Gastrocnemius medialis (tissue), 4 donors: ENCODE results near the gene METTL21C. TPM values are rescaled to one million over a fixed set of nuclear protein-coding genes. Genes with fewer than 3 reads are reported as not detected.

ENCODE experiments used
- ATAC-seq, 2 donors: fragments of 150-250 bp; one replicate each; pipeline ENCODE4 v1.9.1; 2016
- DNase-seq, 2 donors: peaks; one replicate each; pipeline ENCODE4 v3.0.0-alpha.2; 2019
- H3K27ac ChIP-seq, 4 donors: fragments of 200-600 bp; sonication (generic); 1 replicate in 1 of 4; 2 replicates in 3 of 4; pipeline ENCODE4 v1.5.1; 2016 to 2018; ENCODE audit warnings: mild to moderate bottlenecking in 2 of 4, moderate library complexity in 1 of 4
- H3K27me3 ChIP-seq, 3 donors: fragments of 200-600 bp; sonication (generic) in 2 of 3; 1 replicate in 1 of 3; 2 replicates in 2 of 3; pipeline versions ENCODE4 v1.5.1 to v1.6.0; 2016 to 2019; ENCODE audit warnings: mild to moderate bottlenecking in 1 of 3, moderate library complexity in 1 of 3
- H3K36me3 ChIP-seq, 2 donors: fragments of 200-600 bp; sonication (generic) in 1 of 2; one replicate each; pipeline ENCODE4 v1.5.1; 2017 to 2018
- H3K4me1 ChIP-seq, 2 donors: fragments of 200-600 bp; sonication (generic) in 1 of 2; one replicate each; pipeline ENCODE4 v1.5.1; 2016 to 2017; ENCODE audit warnings: mild to moderate bottlenecking in 2 of 2
- H3K4me3 ChIP-seq, 4 donors: fragments of 200-600 bp; sonication (generic) in 3 of 4; 1 replicate in 1 of 4; 2 replicates in 3 of 4; pipeline ENCODE4 v1.5.1; 2016 to 2019; ENCODE audit warnings: mild to moderate bottlenecking in 2 of 4
- H3K9me3 ChIP-seq, 3 donors: fragments of 200-600 bp; sonication (generic) in 2 of 3; 1 replicate in 1 of 3; 2 replicates in 2 of 3; pipeline ENCODE4 v1.5.1; 2016 to 2019
- CTCF ChIP-seq, 5 experiments: fragments of 450-650 bp in 3 of 5; fragments of 200-600 bp in 2 of 5; sonication (generic) in 2 of 5; IDR thresholded peaks in 4 of 5; conservative IDR thresholded peaks in 1 of 5; 1 replicate in 4 of 5; 2 replicates in 1 of 5; pipeline ENCODE4 v1.5.1; 2016 to 2019; ENCODE audit warnings: antibody characterized with exemption in 5 of 5, mild to moderate bottlenecking in 3 of 5, moderate library complexity in 3 of 5
- POLR2A ChIP-seq, 2 donors: fragments of 450-650 bp; IDR thresholded peaks; one replicate each; pipeline ENCODE4 v1.6.1; 2017; ENCODE audit warnings: antibody characterized with exemption in 2 of 2, mild to moderate bottlenecking in 2 of 2, moderate library complexity in 2 of 2
- in situ Hi-C, 4 donors: fragments of 200-750 bp; cut with MboI; loops; one replicate each; pipeline versions ENCODE4 v1.15.0 to v1.8.0; 2017; ENCODE audit warnings: low sequenced_read_pairs in 4 of 4
- intact Hi-C: fragments of 100-400 bp; cut with DNase I; formaldehyde crosslinking; loops from one replicate; pipeline ENCODE4 v1.15.1; 2023; ENCODE audit warnings: low total_unique reads
- total RNA-seq, 4 donors: library from RNA; depleted of rRNA; stranded (reverse); fragments of >200 nt; gene quantifications; one replicate each; pipeline versions ENCODE4 v1.1.0 to v1.2.3, GENCODE V29; 2016

METTL21C gene
- total RNA-seq, 4 donors from 2014 or later, result 2.2 TPM; not detected in 3

- Histone ChIP-seq H3K36me3 (no peaks in the 10 kb centered on the region), H3K27ac (peak overlapping the region; percentile 80 to 89 (median 82)), H3K4me3 (no peak overlapping the region), H3K27me3 (no peaks in the 10 kb centered on the region), H3K4me1 (peaks cover 23 to 32% of the 10 kb centered on the region in 2 donors), H3K9me3 (no peaks in the 10 kb centered on the region)
- in situ Hi-C loops (no loop called here), intact Hi-C loops (no loop called here)
- ATAC-seq, result no peak
- TF ChIP-seq POLR2A (IDR thresholded peaks at IDR 0.05) (no peak), CTCF (IDR thresholded peaks at IDR 0.05 in 4 of 5, conservative IDR thresholded peaks at IDR 0.05 in 1 of 5) (no peak)
- DNase-seq, result no peak
Observed at GRCh38 chr13:102701331-102701730, 6.5 kb upstream of the METTL21C start.

- peak overlapping the region in 1 of 4 donors; percentile 1 for H3K4me3 ChIP-seq
- in situ Hi-C loops (no loop called here), intact Hi-C loops (no loop called here)
- peak overlapping the region; percentile 80 to 89 (median 82) for H3K27ac ChIP-seq
- peaks cover 27 to 32% of the 10 kb centered on the region in 2 donors for H3K4me1 ChIP-seq
- TF ChIP-seq POLR2A (IDR thresholded peaks at IDR 0.05), result no peak
- no peak for TF ChIP-seq CTCF (IDR thresholded peaks at IDR 0.05 in 4 of 5, conservative IDR thresholded peaks at IDR 0.05 in 1 of 5)
- H3K27me3 ChIP-seq, result no peaks in the 10 kb centered on the region
- DNase-seq, result peak; percentile 59 to 62
- peak; percentile 80 to 86 for ATAC-seq
- H3K9me3 ChIP-seq, result no peaks in the 10 kb centered on the region
- no peaks in the 10 kb centered on the region for H3K36me3 ChIP-seq
Observed at GRCh38 chr13:102700088-102701031, 5.5 kb upstream of the METTL21C start.

- Histone ChIP-seq H3K4me1 (peaks cover 33 to 40% of the 10 kb centered on the region in 2 donors), H3K36me3 (no peaks in the 10 kb centered on the region), H3K9me3 (no peaks in the 10 kb centered on the region), H3K27ac (peak overlapping the region; percentile 80 to 89 (median 82)), H3K27me3 (no peaks in the 10 kb centered on the region), H3K4me3 (no peak overlapping the region)
- TF ChIP-seq POLR2A (IDR thresholded peaks at IDR 0.05) (no peak), CTCF (IDR thresholded peaks at IDR 0.05 in 4 of 5, conservative IDR thresholded peaks at IDR 0.05 in 1 of 5) (no peak)
- no peak for ATAC-seq
- in situ Hi-C loops (no loop called here), intact Hi-C loops (no loop called here)
- DNase-seq, result no peak
Observed at GRCh38 chr13:102699504-102699903, 4.7 kb upstream of the METTL21C start.

GRCh38 chr13:102698649-102698980 is 3.8 kb upstream of the METTL21C start:
- Histone ChIP-seq H3K27ac (peak overlapping the region in 1 of 4 donors; percentile 89), H3K4me1 (peaks cover 38 to 47% of the 10 kb centered on the region in 2 donors), H3K27me3 (no peaks in the 10 kb centered on the region), H3K4me3 (no peak overlapping the region), H3K9me3 (no peaks in the 10 kb centered on the region), H3K36me3 (no peaks in the 10 kb centered on the region)
- DNase-seq, result no peak
- in situ Hi-C loops, result no loop called here
- intact Hi-C loops, result no loop called here
- TF ChIP-seq CTCF (IDR thresholded peaks at IDR 0.05 in 4 of 5, conservative IDR thresholded peaks at IDR 0.05 in 1 of 5) (no peak), POLR2A (IDR thresholded peaks at IDR 0.05) (no peak)
- ATAC-seq, result no peak
